ENCODE measurements around the gene COL9A2. TPM values are rescaled to one million over a fixed set of nuclear protein-coding genes. Genes with fewer than 3 reads are reported as not detected.

The COL9A2 gene
- total RNA-seq, 1 experiment from 2014 or later = 0.50 TPM

GRCh38 chr1:40305451-40305850 lies 11.6 kb downstream of the COL9A2 start:
- DNase-seq (ENCODE audit: extremely low read depth, low read depth) = peak; percentile 49

DNA sequence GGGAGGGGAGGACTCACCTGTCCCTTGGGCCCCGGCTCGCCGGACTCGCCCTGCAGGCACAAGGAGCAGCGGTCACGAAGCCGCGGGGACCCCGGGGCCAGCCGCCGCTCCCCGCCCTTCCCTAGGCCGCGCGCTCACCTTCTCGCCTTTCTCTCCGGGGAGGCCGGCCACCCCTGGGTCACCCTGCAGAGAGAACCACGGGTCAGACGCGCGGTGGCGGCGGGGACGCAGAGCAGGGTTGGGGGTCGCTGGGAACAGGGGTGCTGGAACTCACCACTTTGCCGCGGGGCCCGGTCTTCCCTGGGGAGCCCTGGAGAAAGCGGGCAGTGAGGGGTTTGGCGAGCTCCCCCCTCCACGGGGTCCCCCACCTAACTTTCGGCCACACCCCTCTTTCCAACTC lies 13.3 kb downstream of the COL9A2 start:
- no peak for DNase-seq (ENCODE audit: extremely low read depth, low read depth)

- DNase-seq (ENCODE audit: extremely low read depth, low read depth) = no peak
Measured at GRCh38 chr1:40303051-40303771, 13.9 kb downstream of the COL9A2 start.

DNA sequence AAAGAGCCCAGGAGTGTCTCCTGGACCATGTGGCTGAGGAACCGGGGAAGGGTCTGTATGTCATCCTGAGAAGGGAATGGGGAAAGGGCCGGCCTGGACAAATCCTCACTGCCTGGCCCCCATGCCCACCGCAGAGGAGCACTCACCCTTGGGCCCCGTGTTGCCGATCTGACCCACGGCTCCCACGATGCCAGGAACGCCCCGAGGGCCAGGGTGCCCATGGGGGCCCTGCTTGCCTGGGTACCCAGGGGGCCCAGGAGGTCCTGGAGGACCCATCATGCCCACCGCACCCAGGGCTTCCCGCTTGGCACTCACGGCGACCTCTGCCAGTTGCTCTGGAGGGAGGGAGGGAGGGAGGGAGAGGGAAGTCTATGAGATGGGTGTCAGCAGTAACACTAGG lies 14.6 kb downstream of the COL9A2 start:
- DNase-seq (ENCODE audit: extremely low read depth, low read depth) = no peak

GRCh38 chr1:40301541-40302299 lies 15.4 kb downstream of the COL9A2 start:
- DNase-seq (ENCODE audit: extremely low read depth, low read depth) = no peak

- DNase-seq (ENCODE audit: extremely low read depth, low read depth) = no peak
Measured at GRCh38 chr1:40301066-40301465, 16.0 kb downstream of the COL9A2 start.

- no peak for DNase-seq (ENCODE audit: extremely low read depth, low read depth)
Measured at GRCh38 chr1:40300651-40301050, 16.4 kb downstream of the COL9A2 start.

DNA sequence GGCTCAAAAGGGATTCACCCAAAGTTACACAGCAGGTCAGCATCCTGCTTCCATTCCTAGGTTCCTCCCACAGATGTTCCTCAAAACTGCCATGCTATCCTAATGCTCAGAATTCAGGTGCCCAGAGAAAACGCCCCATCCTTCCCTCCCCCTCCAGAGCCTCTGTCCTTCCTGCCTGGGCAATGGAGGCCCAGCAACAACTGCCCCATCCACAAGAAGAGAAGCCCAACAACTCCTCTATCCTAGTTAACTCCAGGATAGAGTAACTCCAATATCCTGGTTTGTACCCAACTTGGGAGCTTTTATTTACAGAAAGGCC lies 16.9 kb downstream of the COL9A2 start:
- no peak for DNase-seq (ENCODE audit: extremely low read depth, low read depth)

DNA sequence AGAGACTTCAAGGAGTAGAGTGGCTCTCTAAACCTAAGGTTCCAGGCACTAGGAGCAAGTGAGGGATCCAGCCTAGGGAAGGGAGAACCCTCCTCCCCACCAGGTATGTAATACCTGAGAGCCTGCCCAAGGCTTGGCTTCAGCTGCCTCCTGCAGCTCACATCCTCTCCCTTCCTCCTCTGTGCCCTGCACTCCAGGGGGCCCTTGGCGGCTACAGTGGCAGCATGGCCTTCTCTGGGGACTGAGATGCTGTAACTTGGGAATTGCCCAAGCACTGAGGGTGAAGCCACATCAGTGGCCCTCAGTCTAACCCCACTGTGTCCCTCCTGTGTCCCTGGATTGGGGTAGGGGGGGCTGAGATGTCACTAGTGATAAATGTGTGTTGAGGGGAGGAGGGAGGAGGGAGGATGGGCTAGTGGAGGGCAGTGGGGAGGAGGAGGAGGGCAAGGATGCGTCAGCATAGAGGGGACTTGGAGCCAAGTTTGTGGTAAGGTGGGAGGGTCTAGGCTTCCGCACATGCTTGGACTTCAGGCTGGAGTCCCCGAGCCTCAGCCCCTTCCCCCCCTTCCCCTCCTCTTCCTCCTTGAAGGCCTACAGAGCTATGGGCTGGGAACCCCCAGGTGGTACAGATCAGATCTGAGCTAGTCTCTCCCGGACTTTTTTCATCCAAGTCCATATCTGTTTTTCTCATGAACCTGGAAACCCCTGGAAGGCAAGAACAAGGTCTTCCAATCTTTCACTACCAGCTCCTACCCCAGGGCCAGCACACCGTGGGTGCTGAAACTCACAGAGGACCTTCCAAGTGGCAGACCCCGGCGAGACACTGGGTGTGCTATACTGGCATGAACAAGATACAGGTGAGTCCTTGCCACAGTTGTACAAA lies 17.5 kb downstream of the COL9A2 start:
- DNase-seq (ENCODE audit: extremely low read depth, low read depth) = no peak

- DNase-seq (ENCODE audit: extremely low read depth, low read depth) = no peak
Measured at GRCh38 chr1:40291293-40291692, 25.8 kb downstream of the COL9A2 start.

- DNase-seq (ENCODE audit: extremely low read depth, low read depth) = peak; percentile 33
Measured at GRCh38 chr1:40281853-40282252, 35.2 kb downstream of the COL9A2 start.

DNA sequence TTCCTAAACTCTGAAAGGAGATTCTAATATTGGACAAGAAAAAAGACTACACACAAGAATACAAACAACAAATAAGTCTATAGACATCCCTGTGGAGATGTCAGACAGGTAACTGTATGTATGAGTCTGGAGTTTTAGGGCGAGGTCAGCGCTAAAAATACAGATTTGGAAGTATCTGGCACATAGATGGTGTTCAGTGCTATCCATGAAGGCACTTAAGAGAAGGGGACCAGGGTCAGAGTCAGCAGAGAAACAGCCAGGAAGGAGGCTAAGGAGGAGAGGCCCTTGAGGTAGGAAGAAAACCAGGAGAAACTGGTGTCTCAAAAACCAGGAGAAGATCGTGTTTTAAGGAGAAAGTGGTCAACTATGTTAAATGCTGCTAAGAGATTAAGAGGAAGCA lies 41.0 kb downstream of the COL9A2 start:
- no peak for DNase-seq (ENCODE audit: extremely low read depth, low read depth)

DNA sequence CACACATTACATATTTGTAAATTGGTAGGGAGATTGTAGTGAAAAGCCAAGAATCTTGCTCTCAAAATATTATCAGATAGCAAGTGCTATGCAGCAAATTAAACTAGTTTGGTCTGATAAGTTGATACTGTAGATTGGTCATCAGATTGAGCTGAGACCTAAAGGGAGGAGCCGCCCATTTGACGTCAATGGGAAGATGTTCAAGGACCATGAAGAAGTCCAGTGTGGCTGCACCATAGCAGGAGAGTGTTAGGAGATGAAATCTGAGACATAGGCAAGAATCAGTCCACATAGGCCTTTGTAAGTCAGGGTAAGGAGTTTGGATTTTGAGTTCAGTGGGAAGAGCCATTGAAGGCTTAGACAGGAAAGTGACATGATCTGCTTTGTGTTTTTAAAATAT lies 42.8 kb downstream of the COL9A2 start:
- peak; percentile 69 for DNase-seq (ENCODE audit: extremely low read depth, low read depth)

DNA sequence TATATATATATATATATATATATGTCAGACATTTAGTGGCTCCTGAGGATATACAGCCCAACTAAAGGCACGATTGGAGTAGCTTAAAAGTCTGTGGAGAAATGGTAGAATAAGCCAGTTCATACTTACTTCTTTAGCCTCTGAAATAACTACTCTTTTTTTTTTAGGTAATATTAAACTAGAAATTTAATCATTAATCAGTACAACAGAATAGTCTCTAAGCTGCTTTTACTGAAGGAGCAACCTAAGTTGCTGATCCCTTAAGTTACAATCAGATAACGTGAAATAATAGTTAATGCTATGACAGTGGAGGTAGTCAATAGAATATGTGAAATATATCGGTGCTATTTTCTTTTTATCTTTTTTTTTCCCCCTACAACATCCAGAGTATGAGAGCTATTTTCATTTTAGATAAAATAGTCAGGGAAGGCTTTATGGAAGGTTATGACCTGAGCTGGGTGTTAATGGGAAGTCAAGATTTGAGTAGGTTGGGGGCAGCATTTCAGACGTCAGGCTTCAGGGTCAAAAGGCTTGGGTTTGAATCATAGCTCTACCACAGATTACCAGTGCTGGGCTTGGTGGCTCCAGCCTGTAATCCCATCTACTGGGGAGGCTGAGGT lies 43.4 kb downstream of the COL9A2 start:
- DNase-seq (ENCODE audit: extremely low read depth, low read depth) = no peak

DNA sequence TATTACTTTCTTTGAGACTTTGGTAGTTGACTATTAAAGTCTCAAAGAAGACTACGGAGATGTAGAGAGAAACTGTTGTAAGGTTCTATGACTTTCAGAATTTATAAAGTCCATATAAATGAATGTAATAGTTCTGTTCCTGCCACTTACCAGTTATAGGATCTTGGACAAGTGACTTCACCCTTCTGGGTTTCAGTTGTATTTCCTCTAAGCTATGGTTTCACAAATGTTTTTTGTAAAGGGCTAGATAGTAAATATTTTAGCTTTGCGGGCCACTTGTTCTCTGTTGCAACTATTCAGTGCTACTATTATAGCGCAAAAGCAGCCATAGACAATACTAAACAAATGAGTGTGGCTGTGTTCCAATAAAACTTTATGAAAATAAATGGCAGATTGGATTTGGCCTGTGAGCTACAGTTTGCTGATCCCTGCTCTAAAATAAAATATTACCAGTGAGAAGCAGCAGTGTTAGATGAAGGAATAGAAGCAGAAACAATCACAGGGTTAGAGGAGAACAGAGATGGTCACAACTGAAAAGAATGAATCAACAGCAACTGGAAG lies 44.4 kb downstream of the COL9A2 start:
- no peak for DNase-seq (ENCODE audit: extremely low read depth, low read depth)

GRCh38 chr1:40270152-40270834 lies 46.8 kb downstream of the COL9A2 start:
- peak; percentile 33 for DNase-seq (ENCODE audit: extremely low read depth, low read depth)

- no peak for DNase-seq (ENCODE audit: extremely low read depth, low read depth)
Measured at GRCh38 chr1:40268211-40268610, 48.9 kb downstream of the COL9A2 start.

GRCh38 chr1:40267767-40268187 lies 49.3 kb downstream of the COL9A2 start:
- DNase-seq (ENCODE audit: extremely low read depth, low read depth) = peak; percentile 48

GRCh38 chr1:40266786-40267535 lies 50.1 kb downstream of the COL9A2 start:
- DNase-seq (ENCODE audit: extremely low read depth, low read depth) = no peak

Data from NCI-H460 (cell line).